Nephron progenitor cell (in vitro differentiated cells): ENCODE results near the gene TRIM13.

ENCODE experiments used
- DNase-seq: peaks from one replicate; pipeline ENCODE4 v3.0.0; 2021
- H3K27ac Mint-ChIP-seq: 2 replicates; pipeline ENCODE4 v1.8.0; 2021; ENCODE audit warnings: mild to moderate bottlenecking, moderate library complexity, mixed read lengths
- H3K27me3 Mint-ChIP-seq: 2 replicates; pipeline ENCODE4 v1.8.0; 2021; ENCODE audit warnings: mild to moderate bottlenecking, low read depth, mixed read lengths; ENCODE audit not compliant: poor library complexity
- H3K36me3 Mint-ChIP-seq: 2 replicates; pipeline ENCODE4 v1.8.0; 2021; ENCODE audit warnings: low read depth, mixed read lengths
- H3K4me1 Mint-ChIP-seq: 2 replicates; pipeline ENCODE4 v1.8.0; 2021; ENCODE audit warnings: mixed read lengths
- H3K4me3 Mint-ChIP-seq: 2 replicates; pipeline ENCODE4 v1.8.0; 2021; ENCODE audit warnings: mild to moderate bottlenecking, moderate library complexity, mixed read lengths
- H3K9me3 Mint-ChIP-seq: 2 replicates; pipeline ENCODE4 v1.8.0; 2021; ENCODE audit warnings: mild to moderate bottlenecking, moderate library complexity, mixed read lengths
- TF ChIP-seq, protein P1 (sequence below): fragments of 200-600 bp; sonication (generic); IDR thresholded peaks from 2 replicates; pipeline ENCODE4 v1.5.0; 2021; ENCODE audit warnings: antibody characterized with exemption

TRIM13 gene

GRCh38 chr13:50001287-50001686 is 4.4 kb downstream of the TRIM13 start:
- TF ChIP-seq, protein P1, sequence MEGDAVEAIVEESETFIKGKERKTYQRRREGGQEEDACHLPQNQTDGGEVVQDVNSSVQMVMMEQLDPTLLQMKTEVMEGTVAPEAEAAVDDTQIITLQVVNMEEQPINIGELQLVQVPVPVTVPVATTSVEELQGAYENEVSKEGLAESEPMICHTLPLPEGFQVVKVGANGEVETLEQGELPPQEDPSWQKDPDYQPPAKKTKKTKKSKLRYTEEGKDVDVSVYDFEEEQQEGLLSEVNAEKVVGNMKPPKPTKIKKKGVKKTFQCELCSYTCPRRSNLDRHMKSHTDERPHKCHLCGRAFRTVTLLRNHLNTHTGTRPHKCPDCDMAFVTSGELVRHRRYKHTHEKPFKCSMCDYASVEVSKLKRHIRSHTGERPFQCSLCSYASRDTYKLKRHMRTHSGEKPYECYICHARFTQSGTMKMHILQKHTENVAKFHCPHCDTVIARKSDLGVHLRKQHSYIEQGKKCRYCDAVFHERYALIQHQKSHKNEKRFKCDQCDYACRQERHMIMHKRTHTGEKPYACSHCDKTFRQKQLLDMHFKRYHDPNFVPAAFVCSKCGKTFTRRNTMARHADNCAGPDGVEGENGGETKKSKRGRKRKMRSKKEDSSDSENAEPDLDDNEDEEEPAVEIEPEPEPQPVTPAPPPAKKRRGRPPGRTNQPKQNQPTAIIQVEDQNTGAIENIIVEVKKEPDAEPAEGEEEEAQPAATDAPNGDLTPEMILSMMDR = no peak
- no peak overlapping the region for H3K27ac Mint-ChIP-seq
- peaks cover 14% of the 10 kb centered on the region for H3K9me3 Mint-ChIP-seq
- H3K27me3 Mint-ChIP-seq = peaks cover 3% of the 10 kb centered on the region
- no peak for DNase-seq
- no peak overlapping the region for H3K4me3 Mint-ChIP-seq
- H3K4me1 Mint-ChIP-seq = peaks cover 31% of the 10 kb centered on the region
- H3K36me3 Mint-ChIP-seq = peaks cover 80% of the 10 kb centered on the region

- peaks cover 89% of the 10 kb centered on the region for H3K36me3 Mint-ChIP-seq
- H3K4me1 Mint-ChIP-seq = peaks cover 6% of the 10 kb centered on the region
- peaks cover 4% of the 10 kb centered on the region for H3K27me3 Mint-ChIP-seq
- H3K4me3 Mint-ChIP-seq = peak overlapping the region; percentile 14
- H3K27ac Mint-ChIP-seq = no peak overlapping the region
- TF ChIP-seq, protein P1 = no peak
- peaks cover 24% of the 10 kb centered on the region for H3K9me3 Mint-ChIP-seq
- no peak for DNase-seq
Measured at GRCh38 chr13:50006426-50007135, 9.7 kb downstream of the TRIM13 start.

GRCh38 chr13:50011461-50011860 is 14.6 kb downstream of the TRIM13 start:
- Mint-ChIP-seq H3K4me1 (peaks cover 20% of the 10 kb centered on the region), H3K4me3 (no peak overlapping the region), H3K27me3 (no peaks in the 10 kb centered on the region), H3K9me3 (peaks cover 8% of the 10 kb centered on the region), H3K36me3 (peaks cover 82% of the 10 kb centered on the region), H3K27ac (peak overlapping the region; percentile 4)
- TF ChIP-seq, protein P1 = no peak
- DNase-seq = no peak

DNA sequence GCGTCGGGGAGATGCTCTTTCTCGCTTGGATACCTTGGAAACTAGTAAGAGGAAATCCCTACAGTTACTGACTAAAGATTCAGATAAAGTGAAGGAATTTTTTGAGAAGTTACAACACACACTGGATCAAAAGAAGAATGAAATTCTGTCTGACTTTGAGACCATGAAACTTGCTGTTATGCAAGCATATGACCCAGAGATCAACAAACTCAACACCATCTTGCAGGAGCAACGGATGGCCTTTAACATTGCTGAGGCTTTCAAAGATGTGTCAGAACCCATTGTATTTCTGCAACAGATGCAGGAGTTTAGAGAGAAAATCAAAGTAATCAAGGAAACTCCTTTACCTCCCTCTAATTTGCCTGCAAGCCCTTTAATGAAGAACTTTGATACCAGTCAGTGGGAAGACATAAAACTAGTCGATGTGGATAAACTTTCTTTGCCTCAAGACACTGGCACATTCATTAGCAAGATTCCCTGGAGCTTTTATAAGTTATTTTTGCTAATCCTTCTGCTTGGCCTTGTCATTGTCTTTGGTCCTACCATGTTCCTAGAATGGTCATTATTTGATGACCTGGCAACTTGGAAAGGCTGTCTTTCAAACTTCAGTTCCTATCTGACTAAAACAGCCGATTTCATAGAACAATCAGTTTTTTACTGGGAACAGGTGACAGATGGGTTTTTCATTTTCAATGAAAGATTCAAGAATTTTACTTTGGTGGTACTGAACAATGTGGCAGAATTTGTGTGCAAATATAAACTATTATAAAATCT is 15.7 kb downstream of the TRIM13 start:
- peaks cover 25% of the 10 kb centered on the region for H3K4me1 Mint-ChIP-seq
- H3K27me3 Mint-ChIP-seq = no peaks in the 10 kb centered on the region
- H3K9me3 Mint-ChIP-seq = peaks cover 4% of the 10 kb centered on the region
- peak overlapping the region; percentile 80 for H3K27ac Mint-ChIP-seq
- no peak overlapping the region for H3K4me3 Mint-ChIP-seq
- no peak for DNase-seq
- TF ChIP-seq, protein P1 = no peak
- peaks cover 80% of the 10 kb centered on the region for H3K36me3 Mint-ChIP-seq

DNA sequence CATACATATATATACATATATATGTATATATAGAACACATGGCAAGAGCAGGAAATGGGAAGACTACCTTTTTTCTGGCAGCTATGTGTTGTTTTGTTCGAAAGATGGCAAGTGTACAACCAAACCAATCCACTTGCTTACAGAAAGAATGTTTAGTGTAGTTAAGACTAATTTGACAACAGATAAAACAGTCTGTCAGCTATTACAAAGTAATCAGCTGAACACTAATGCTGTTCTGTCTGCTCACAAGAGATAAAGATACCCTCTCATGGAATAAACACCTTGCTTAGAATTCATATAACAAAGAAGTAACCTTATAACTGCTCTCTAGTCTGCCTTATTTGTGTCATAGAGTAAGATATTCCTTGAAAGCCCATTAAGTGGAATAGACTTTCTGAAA is 17.5 kb downstream of the TRIM13 start:
- no peak for DNase-seq
- TF ChIP-seq, protein P1 = no peak
- H3K27me3 Mint-ChIP-seq = no peaks in the 10 kb centered on the region
- peaks cover 84% of the 10 kb centered on the region for H3K36me3 Mint-ChIP-seq
- peaks cover 25% of the 10 kb centered on the region for H3K4me1 Mint-ChIP-seq
- H3K9me3 Mint-ChIP-seq = no peaks in the 10 kb centered on the region
- no peak overlapping the region for H3K4me3 Mint-ChIP-seq
- no peak overlapping the region for H3K27ac Mint-ChIP-seq
